Medulla oblongata (tissue), 1 donor: Measurements from ENCODE around the gene NT5E.
A peak's percentile ranks its signal among the peaks of the same experiment; 100 is the strongest.

ENCODE experiments used
- DNase-seq: peaks from one replicate; pipeline ENCODE4 v3.0.0-alpha.2; 2015; ENCODE audit errors: extremely low spot score

Gene NT5E

DNA sequence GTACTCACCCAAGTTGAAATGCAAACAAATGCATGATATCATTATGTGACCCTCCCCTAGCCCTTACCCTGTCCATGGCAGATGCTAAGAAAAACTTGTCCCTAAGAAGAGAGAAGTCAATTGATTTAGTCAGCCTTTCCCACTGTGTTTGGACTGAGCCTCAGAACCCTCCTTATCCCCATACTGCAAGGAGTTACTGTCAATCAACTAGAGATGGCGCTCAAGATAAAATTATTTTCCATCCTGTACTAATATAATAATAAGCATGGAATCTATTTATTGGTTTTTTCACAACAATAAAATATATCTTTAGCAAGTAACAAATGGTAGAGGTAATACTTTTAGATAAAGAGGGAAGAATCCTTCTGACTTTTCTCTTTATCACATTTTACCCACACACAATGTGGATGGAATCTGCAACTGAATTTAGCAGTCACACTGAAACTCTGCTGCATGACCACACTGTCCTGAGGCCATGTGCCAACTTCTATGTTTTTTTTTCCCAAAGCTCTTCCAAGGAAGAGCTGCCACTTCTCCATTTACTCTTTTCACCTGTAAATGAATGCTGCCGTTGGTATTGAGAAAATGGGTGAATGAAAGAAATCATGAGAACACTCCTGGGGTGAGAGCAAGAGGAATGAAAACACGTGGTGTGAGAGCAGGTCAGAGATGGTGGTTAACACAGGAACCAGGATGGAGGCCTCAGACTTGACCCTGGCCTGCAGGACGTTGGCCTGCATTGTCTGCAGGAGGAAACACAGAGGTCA lies 10.5 kb downstream of the NT5E start:
- DNase-seq = no peak

DNA sequence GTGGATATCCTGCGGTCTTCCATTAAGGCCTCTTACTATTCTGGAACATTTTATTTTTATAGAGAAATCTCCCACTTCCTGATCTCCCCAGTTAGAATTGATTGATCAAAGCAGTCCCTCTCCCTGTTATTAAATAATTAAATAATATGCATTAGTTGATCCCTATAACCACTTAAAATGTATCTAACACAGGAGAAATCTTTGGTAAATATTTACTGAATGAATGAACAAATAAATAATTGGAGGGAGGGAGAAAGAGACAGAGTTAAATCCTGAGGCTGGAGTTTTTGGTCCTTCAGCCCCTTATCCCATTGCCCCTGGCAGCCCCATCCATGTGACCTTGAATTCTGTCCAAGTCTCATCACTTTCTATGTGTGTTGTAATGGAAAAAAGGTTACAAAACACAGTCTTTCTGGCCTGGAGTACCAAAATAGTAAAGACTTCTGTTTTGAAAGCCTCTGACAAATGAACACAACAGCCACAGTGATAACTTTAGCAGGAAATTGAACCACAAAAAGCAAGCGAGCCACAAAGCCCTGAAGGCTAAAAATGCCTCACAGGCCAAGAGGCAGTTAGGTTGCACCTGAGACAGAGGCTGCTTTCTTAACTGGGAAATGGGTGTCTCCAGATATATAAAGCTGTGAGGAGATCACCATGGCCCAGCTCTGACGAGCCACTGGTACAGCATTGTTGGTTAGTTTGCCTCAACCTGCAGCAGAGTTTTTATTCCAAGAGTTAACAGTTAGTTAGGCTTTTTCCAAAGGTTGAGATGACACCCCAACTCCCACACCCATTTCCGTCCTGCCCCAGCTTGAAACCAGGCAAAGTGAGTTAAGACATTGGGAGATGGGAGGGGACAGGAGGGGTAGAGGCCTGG lies 11.3 kb downstream of the NT5E start:
- DNase-seq = no peak

DNA sequence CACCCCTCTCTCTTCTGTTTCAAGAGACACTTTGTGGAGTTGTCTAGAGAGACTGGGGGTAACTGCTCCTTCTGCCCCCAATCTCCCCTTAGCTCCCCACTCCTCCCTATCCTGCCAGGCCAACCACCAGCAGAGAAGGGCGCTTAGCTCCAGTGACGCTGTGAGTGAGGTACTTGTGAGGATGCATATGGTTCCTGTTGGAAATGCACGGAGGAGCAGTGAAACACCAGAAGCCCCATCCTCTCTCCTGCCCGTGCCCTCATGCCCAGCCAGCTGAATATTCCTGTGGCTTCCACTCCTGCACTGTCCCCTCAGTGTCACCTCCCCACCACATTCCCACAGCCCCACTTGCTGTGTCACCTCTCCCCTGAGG lies 11.9 kb downstream of the NT5E start:
- DNase-seq = no peak

- peak; percentile 42 for DNase-seq
These were observed 12.8 kb downstream of the NT5E start for GRCh38 chr6:85462673-85463072.

GRCh38 chr6:85463621-85464259 lies 13.9 kb downstream of the NT5E start:
- DNase-seq = no peak

DNA sequence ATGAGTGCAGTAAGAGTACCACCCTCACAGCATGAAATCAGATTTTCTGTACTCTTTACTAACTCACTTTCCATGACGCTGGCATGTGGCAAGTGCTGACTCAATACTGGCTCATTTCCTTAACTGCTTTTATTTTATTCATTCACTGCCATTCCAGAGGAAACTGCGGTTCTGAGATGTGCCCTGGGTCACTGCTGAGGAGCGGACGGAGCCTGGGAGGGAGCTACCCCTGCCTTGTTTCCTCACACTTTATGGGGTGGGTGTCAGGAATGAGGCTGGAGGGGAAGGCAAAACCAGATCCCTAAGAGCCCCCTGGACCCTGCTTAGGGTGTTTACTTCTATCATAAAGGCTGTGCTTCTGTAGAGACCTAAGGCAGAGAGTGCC lies 14.4 kb downstream of the NT5E start:
- no peak for DNase-seq

DNA sequence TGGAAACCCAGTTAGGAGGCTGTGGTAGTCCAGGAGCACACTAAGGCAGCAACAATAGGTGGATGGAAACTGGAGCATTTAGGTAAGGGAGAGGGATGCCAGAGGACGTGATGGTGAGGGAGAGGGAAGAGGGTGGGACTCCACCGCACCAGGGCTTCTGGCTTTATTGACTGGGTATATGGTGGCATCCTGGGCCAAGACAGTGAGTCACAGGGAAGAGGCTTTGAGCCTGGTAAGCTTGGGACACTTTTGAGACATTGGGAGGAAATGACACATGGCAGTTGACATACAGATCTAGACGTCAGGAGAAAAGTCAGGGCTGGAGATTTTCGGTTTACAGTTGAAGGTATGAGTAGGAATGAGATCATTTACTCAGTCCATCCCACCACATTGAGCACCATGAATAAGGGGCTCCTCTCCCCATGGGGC lies 14.9 kb downstream of the NT5E start:
- no peak for DNase-seq

GRCh38 chr6:85465762-85466161 lies 15.9 kb downstream of the NT5E start:
- no peak for DNase-seq

GRCh38 chr6:85468326-85468725 lies 18.4 kb downstream of the NT5E start:
- no peak for DNase-seq

DNA sequence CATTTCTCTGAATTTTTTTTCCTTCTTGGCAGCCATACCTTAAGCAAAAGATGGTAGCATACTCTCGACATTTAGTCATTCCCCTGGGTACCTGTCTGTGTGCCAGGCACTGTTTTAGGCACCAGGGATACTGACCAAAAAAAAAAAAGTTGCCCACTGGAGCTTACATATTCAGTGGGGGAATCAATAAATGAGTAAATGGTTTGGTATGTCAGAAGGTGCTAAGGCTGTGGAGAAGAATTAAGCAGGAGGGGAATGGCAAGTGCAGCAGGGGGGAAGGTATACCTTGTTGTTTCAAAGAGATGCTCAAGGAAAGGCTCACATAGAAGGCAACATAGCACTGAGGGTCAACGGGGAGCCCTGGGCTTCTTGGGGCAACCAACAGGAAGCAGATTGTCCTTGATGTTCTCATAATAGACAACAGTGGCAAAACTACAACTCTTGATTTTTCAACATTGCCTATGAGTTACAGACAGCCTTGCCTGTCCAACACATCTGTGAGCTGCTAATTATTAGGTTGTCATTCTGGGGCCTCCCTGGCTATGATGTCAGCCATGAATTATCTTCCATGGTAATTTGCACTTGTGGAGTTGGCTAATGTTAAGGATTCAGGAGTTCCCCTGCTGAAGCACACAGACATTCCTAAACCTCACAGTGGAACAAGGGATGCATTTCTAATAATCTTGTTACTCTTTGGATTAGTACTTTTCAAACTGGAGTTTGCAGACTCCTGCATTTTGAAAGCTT lies 19.6 kb downstream of the NT5E start:
- no peak for DNase-seq

DNA sequence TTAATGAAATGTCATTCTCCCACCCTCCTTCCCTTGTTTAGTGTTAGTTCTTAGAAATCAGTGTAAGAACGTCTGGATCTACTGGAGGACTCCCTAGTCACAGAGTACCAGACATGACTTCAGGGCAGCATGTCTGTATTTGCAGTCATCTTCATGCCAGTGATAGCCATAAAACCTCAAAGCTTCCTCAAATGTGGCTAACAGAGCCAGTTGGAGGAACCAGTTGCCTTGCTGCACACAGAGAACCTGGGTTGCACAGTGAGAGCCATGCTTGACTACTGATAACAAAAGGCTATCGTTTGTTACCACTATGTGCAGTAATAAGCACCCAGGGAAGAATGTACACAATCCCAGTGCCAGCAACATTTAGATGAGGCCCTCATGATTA lies 20.1 kb downstream of the NT5E start:
- DNase-seq = no peak

GRCh38 chr6:85472744-85473143 lies 22.9 kb downstream of the NT5E start:
- DNase-seq = no peak

- no peak for DNase-seq
These were observed 23.9 kb downstream of the NT5E start for GRCh38 chr6:85473748-85474147.

GRCh38 chr6:85476532-85476931 lies 26.6 kb downstream of the NT5E start:
- DNase-seq = no peak

- no peak for DNase-seq
These were observed 29.3 kb downstream of the NT5E start for GRCh38 chr6:85479208-85479607.

- DNase-seq = no peak
These were observed 32.5 kb downstream of the NT5E start for GRCh38 chr6:85482206-85482904.

- DNase-seq = peak; percentile 79
These were observed 33.2 kb downstream of the NT5E start for GRCh38 chr6:85482905-85483700.

GRCh38 chr6:85483846-85484245 lies 34.0 kb downstream of the NT5E start:
- DNase-seq = no peak

DNA sequence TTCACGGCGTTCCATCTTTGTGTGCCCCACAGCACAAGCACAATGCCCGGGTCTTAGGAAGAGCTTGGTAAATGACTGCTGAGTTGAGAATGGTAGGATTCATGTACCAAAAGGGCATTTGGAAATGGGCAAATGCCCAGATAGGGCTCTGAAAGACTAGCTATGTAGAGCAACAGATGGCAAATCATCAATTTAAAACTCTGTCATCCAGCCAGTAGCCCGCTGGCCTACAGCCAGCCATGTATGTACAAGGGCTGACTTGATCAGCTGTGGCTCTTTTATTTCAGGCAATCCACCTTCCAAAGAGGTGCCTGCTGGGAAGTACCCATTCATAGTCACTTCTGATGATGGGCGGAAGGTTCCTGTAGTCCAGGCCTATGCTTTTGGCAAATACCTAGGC lies 35.1 kb downstream of the NT5E start:
- no peak for DNase-seq

- DNase-seq = no peak
These were observed 40.8 kb downstream of the NT5E start for GRCh38 chr6:85490516-85491248.
